Activated naive CD8-positive, alpha-beta T cell treated with anti-CD3 and anti-CD28 coated beads for 36 hours (primary cell): ENCODE results near the gene SLC4A2. TPM values are rescaled to one million over a fixed set of nuclear protein-coding genes. Genes with fewer than 3 reads are reported as not detected.
A peak's percentile ranks its signal among the peaks of the same experiment; 100 is the strongest.

Experiments used
- DNase-seq: peaks from one replicate; pipeline ENCODE4 v3.0.0; 2021
- H3K27ac Mint-ChIP-seq: one replicate; pipeline ENCODE4 v1.8.0; 2022; ENCODE audit warnings: mild to moderate bottlenecking, moderate library complexity, mixed read lengths
- H3K27me3 Mint-ChIP-seq: one replicate; pipeline ENCODE4 v1.8.0; 2022; ENCODE audit warnings: mild to moderate bottlenecking, mixed read lengths
- H3K36me3 Mint-ChIP-seq: one replicate; pipeline ENCODE4 v1.8.0; 2021; ENCODE audit warnings: mild to moderate bottlenecking, mixed read lengths
- H3K4me1 Mint-ChIP-seq: one replicate; pipeline ENCODE4 v1.8.0; 2021; ENCODE audit warnings: mixed read lengths
- H3K4me3 Mint-ChIP-seq: one replicate; pipeline ENCODE4 v1.8.0; 2022; ENCODE audit warnings: mild to moderate bottlenecking, moderate library complexity, mixed read lengths
- H3K9me3 Mint-ChIP-seq: one replicate; pipeline ENCODE4 v1.8.0; 2022; ENCODE audit warnings: mixed read lengths
- total RNA-seq, 2 experiments: library from RNA; stranded (reverse); gene quantifications; one replicate each; pipeline ENCODE4 v1.2.3, GENCODE V29; 2021

Gene SLC4A2
- total RNA-seq, 2 experiments from 2014 or later, result 66.5 to 69.1 TPM

GRCh38 chr7:151122276-151122675 is 62.9 kb downstream of the SLC4A2 start:
- H3K27me3 Mint-ChIP-seq, result no peaks in the 10 kb centered on the region
- H3K9me3 Mint-ChIP-seq, result no peaks in the 10 kb centered on the region
- H3K4me1 Mint-ChIP-seq, result no peaks in the 10 kb centered on the region
- no peak overlapping the region for H3K4me3 Mint-ChIP-seq
- no peak overlapping the region for H3K27ac Mint-ChIP-seq
- peaks cover 9% of the 10 kb centered on the region for H3K36me3 Mint-ChIP-seq
- DNase-seq, result no peak

- Mint-ChIP-seq H3K36me3 (peaks cover 9% of the 10 kb centered on the region), H3K27me3 (no peaks in the 10 kb centered on the region), H3K4me3 (no peak overlapping the region), H3K4me1 (no peaks in the 10 kb centered on the region), H3K27ac (no peak overlapping the region), H3K9me3 (no peaks in the 10 kb centered on the region)
- no peak for DNase-seq
Measured at GRCh38 chr7:151122796-151123157, 63.4 kb downstream of the SLC4A2 start.

- DNase-seq, result no peak
- no peaks in the 10 kb centered on the region for H3K9me3 Mint-ChIP-seq
- H3K36me3 Mint-ChIP-seq, result peaks cover 9% of the 10 kb centered on the region
- H3K4me1 Mint-ChIP-seq, result no peaks in the 10 kb centered on the region
- H3K27ac Mint-ChIP-seq, result no peak overlapping the region
- no peak overlapping the region for H3K4me3 Mint-ChIP-seq
- no peaks in the 10 kb centered on the region for H3K27me3 Mint-ChIP-seq
Measured at GRCh38 chr7:151123158-151123821, 63.9 kb downstream of the SLC4A2 start.

GRCh38 chr7:151123822-151124464 is 64.6 kb downstream of the SLC4A2 start:
- no peaks in the 10 kb centered on the region for H3K27me3 Mint-ChIP-seq
- H3K4me3 Mint-ChIP-seq, result no peak overlapping the region
- peak; percentile 78 for DNase-seq
- no peaks in the 10 kb centered on the region for H3K4me1 Mint-ChIP-seq
- no peaks in the 10 kb centered on the region for H3K9me3 Mint-ChIP-seq
- peaks cover 9% of the 10 kb centered on the region for H3K36me3 Mint-ChIP-seq
- no peak overlapping the region for H3K27ac Mint-ChIP-seq

- no peaks in the 10 kb centered on the region for H3K4me1 Mint-ChIP-seq
- DNase-seq, result no peak
- H3K9me3 Mint-ChIP-seq, result no peaks in the 10 kb centered on the region
- H3K27me3 Mint-ChIP-seq, result no peaks in the 10 kb centered on the region
- H3K4me3 Mint-ChIP-seq, result no peak overlapping the region
- H3K36me3 Mint-ChIP-seq, result peaks cover 9% of the 10 kb centered on the region
- H3K27ac Mint-ChIP-seq, result no peak overlapping the region
Measured at GRCh38 chr7:151124481-151124880, 65.1 kb downstream of the SLC4A2 start.

GRCh38 chr7:151124899-151125399 is 65.6 kb downstream of the SLC4A2 start:
- H3K4me1 Mint-ChIP-seq, result no peaks in the 10 kb centered on the region
- H3K27ac Mint-ChIP-seq, result no peak overlapping the region
- no peaks in the 10 kb centered on the region for H3K27me3 Mint-ChIP-seq
- no peaks in the 10 kb centered on the region for H3K9me3 Mint-ChIP-seq
- H3K36me3 Mint-ChIP-seq, result peaks cover 9% of the 10 kb centered on the region
- no peak overlapping the region for H3K4me3 Mint-ChIP-seq
- DNase-seq, result no peak

GRCh38 chr7:151125470-151125845 is 66.1 kb downstream of the SLC4A2 start:
- no peak overlapping the region for H3K27ac Mint-ChIP-seq
- DNase-seq, result no peak
- H3K4me3 Mint-ChIP-seq, result no peak overlapping the region
- H3K27me3 Mint-ChIP-seq, result no peaks in the 10 kb centered on the region
- H3K4me1 Mint-ChIP-seq, result no peaks in the 10 kb centered on the region
- H3K9me3 Mint-ChIP-seq, result no peaks in the 10 kb centered on the region
- H3K36me3 Mint-ChIP-seq, result peaks cover 10% of the 10 kb centered on the region

GRCh38 chr7:151125846-151126481 is 66.6 kb downstream of the SLC4A2 start:
- H3K27me3 Mint-ChIP-seq, result no peaks in the 10 kb centered on the region
- DNase-seq, result no peak
- H3K36me3 Mint-ChIP-seq, result peaks cover 10% of the 10 kb centered on the region
- H3K4me1 Mint-ChIP-seq, result no peaks in the 10 kb centered on the region
- H3K4me3 Mint-ChIP-seq, result no peak overlapping the region
- H3K27ac Mint-ChIP-seq, result no peak overlapping the region
- H3K9me3 Mint-ChIP-seq, result no peaks in the 10 kb centered on the region

Other genes with a start within 250 kb of the SLC4A2 start
- not detected for gene AOC1, start 207.1 kb upstream of the SLC4A2 start, total RNA-seq
- under 1 TPM; 0.22 to 0.45 TPM for gene KCNH2, start 81.3 kb upstream of the SLC4A2 start, total RNA-seq
- gene NOS3, start 68.6 kb upstream of the SLC4A2 start, total RNA-seq, result 1 to 10 TPM; 5.8 to 6.1 TPM
- gene ATG9B, start 35.1 kb upstream of the SLC4A2 start, total RNA-seq, result 10 to 100 TPM; 12.3 TPM
- 10 to 100 TPM; 34.3 to 37.6 TPM for gene ABCB8, start 31.1 kb upstream of the SLC4A2 start, total RNA-seq
- gene ASIC3, start 11.1 kb upstream of the SLC4A2 start, total RNA-seq, result 1 to 10 TPM; 2.7 to 3.2 TPM
- gene CDK5, start 1.7 kb upstream of the SLC4A2 start, total RNA-seq, result 10 to 100 TPM; 13.3 to 16.0 TPM
- 10 to 100 TPM; 65.9 to 68.7 TPM for gene FASTK, start 21.2 kb downstream of the SLC4A2 start, total RNA-seq
- gene TMUB1, start 23.9 kb downstream of the SLC4A2 start, total RNA-seq, result 10 to 100 TPM; 59.2 to 59.3 TPM
- gene AGAP3, start 26.9 kb downstream of the SLC4A2 start, total RNA-seq, result 10 to 100 TPM; 24.8 to 25.3 TPM
- gene GBX1, start 108.1 kb downstream of the SLC4A2 start, total RNA-seq, result not detected
- not detected for gene ASB10, start 127.7 kb downstream of the SLC4A2 start, total RNA-seq
- gene H2BK1, start 150.9 kb downstream of the SLC4A2 start, total RNA-seq, result not detected
- gene ABCF2, start 167.6 kb downstream of the SLC4A2 start, total RNA-seq, result 10 to 100 TPM; 85.2 to 87.5 TPM
- 10 to 100 TPM; 24.5 to 25.1 TPM for gene CHPF2, start 172.9 kb downstream of the SLC4A2 start, total RNA-seq
- 1 to 10 TPM; 4.1 to 4.3 TPM for gene SMARCD3, start 189.1 kb downstream of the SLC4A2 start, total RNA-seq